MM.1S (cell line): ENCODE results near the gene AGFG1.

Experiments used
- EZH2 ChIP-seq: fragments of 300-600 bp; sonication (generic); optimal IDR thresholded peaks from 2 replicates; pipeline ENCODE3; 2017; ENCODE audit warnings: low read depth, mild to moderate bottlenecking, antibody characterized with exemption, low read length, mixed read lengths
- EZH2phosphoT487 ChIP-seq: fragments of 300-600 bp; sonication (generic); IDR thresholded peaks from 2 replicates; pipeline ENCODE4 v1.6.1; 2018; ENCODE audit warnings: antibody characterized with exemption, low read length
- TF ChIP-seq, protein P1 (sequence below): fragments of 300-600 bp; sonication (generic); IDR thresholded peaks from 2 replicates; pipeline ENCODE4 v1.5.1; 2016; ENCODE audit warnings: antibody characterized with exemption, low read length, mixed read lengths

- no peak for TF ChIP-seq EZH2
- TF ChIP-seq, protein P1, sequence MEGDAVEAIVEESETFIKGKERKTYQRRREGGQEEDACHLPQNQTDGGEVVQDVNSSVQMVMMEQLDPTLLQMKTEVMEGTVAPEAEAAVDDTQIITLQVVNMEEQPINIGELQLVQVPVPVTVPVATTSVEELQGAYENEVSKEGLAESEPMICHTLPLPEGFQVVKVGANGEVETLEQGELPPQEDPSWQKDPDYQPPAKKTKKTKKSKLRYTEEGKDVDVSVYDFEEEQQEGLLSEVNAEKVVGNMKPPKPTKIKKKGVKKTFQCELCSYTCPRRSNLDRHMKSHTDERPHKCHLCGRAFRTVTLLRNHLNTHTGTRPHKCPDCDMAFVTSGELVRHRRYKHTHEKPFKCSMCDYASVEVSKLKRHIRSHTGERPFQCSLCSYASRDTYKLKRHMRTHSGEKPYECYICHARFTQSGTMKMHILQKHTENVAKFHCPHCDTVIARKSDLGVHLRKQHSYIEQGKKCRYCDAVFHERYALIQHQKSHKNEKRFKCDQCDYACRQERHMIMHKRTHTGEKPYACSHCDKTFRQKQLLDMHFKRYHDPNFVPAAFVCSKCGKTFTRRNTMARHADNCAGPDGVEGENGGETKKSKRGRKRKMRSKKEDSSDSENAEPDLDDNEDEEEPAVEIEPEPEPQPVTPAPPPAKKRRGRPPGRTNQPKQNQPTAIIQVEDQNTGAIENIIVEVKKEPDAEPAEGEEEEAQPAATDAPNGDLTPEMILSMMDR: no peak
- no peak for TF ChIP-seq EZH2phosphoT487
Observed at GRCh38 chr2:227486688-227487087, 14.7 kb downstream of the AGFG1 start.
